Ovary (tissue), 9 donors: ENCODE results near the gene NHERF1. TPM values are rescaled to one million over a fixed set of nuclear protein-coding genes. Genes with fewer than 3 reads are reported as not detected.

Experiments used
- DNase-seq, 5 donors: peaks; one replicate each; pipeline ENCODE4 v3.0.0-alpha.2; 2019 to 2020
- H3K27ac ChIP-seq, 2 donors: fragments of 200-600 bp; one replicate each; pipeline versions ENCODE4 v1.5.1 to v1.8.0; 2019 to 2022
- H3K27me3 ChIP-seq: fragments of 200-600 bp; one replicate; pipeline ENCODE4 v1.8.0; 2022
- H3K36me3 ChIP-seq: fragments of 200-600 bp; sonication (generic); one replicate; pipeline ENCODE4 v1.5.1; 2019
- H3K4me1 ChIP-seq: one replicate; pipeline ENCODE4 v1.8.1; 2013; ENCODE audit warnings: mild to moderate bottlenecking, moderate library complexity; ENCODE audit not compliant: insufficient read depth
- H3K4me3 ChIP-seq: fragments of 200-600 bp; sonication (generic); one replicate; pipeline ENCODE4 v1.5.1; 2017
- H3K9me3 ChIP-seq, 2 donors: fragments of 200-600 bp in 1 of 2; sonication (generic) in 1 of 2; one replicate each; pipeline versions ENCODE4 v1.5.1 to v1.8.1; 2013 to 2019; ENCODE audit warnings: mild to moderate bottlenecking in 1 of 2, moderate library complexity in 1 of 2
- CTCF ChIP-seq, 3 donors: fragments of 450-650 bp in 2 of 3; fragments of 200-600 bp in 1 of 3; IDR thresholded peaks; one replicate each; pipeline versions ENCODE4 v1.5.1 to v1.8.0; 2016 to 2022; ENCODE audit warnings: antibody characterized with exemption in 3 of 3, mild to moderate bottlenecking in 1 of 3
- EP300 ChIP-seq: sonication (generic); formaldehyde crosslinking; IDR thresholded peaks from one replicate; pipeline ENCODE4 v1.6.1; 2017; ENCODE audit warnings: antibody characterized with exemption
- POLR2A ChIP-seq: fragments of 450-650 bp; IDR thresholded peaks from one replicate; pipeline ENCODE4 v1.6.1; 2017; ENCODE audit warnings: antibody characterized with exemption, mild to moderate bottlenecking, moderate library complexity
- WGBS, 3 donors: extraction: QIAGEN DNeasy Blood & Tissue Kit in 1 of 3; methylation state at CpG; one replicate each; pipeline versions ENCODE4 v1.1.5 to v1.1.7; 2013 to 2017; 5-methylcytosine and 5-hydroxymethylcytosine counted together
- intact Hi-C, 4 donors: fragments of 100-400 bp; cut with DNase I; formaldehyde crosslinking; loops; one replicate each; pipeline versions ENCODE4 v1.11.0 to v1.15.1; 2022 to 2023
- polyA plus RNA-seq, 2 donors: library from polyadenylated mRNA; stranded (reverse); fragments of 200-250 nt in 1 of 2; fragments of 350-450 nt in 1 of 2; fragmentation: Illumina TruSeq in 1 of 2; extraction: RNeasy Lipid Tissue Mini Kit (QIAGEN cat#74804) in 1 of 2; gene quantifications; one replicate each; pipeline ENCODE4 v1.2.3, GENCODE V29; 2013 to 2014
- total RNA-seq, 7 donors: library from RNA; depleted of rRNA in 2 of 7; stranded (reverse); fragments of >200 nt in 2 of 7; fragmentation: NEBNext Ultra II Directional in 3 of 7; extraction: Animal tissue kit (Norgen Biotek cat#: 25700) in 3 of 7; gene quantifications; one replicate each; pipeline versions ENCODE4 v1.1.0 to v1.2.4, GENCODE V29; 2016 to 2023
- donor health status: DM: no; HTN: no; CAD: no; lungs with moderate emphysema.
- donor health status: DM: no; HTN: no; CAD: no.
- donor health status: Bipolar disorder and iron deficiency.
- donor health status: DM: yes; HTN: yes; CAD: no.
- donor health status: DM: no; HTN: no; CAD: no.
- donor health status: DM: yes; HTN: yes; CAD: no.

The NHERF1 gene
- total and polyA plus RNA-seq, 9 donors: 12.1 to 101 (median 21.0) TPM

- H3K36me3 ChIP-seq: no peaks in the 10 kb centered on the region
- no peaks in the 10 kb centered on the region for H3K27me3 ChIP-seq
- no peaks in the 10 kb centered on the region for H3K4me1 ChIP-seq
- WGBS, 3 donors: 77 to 82% (median 81%) methylated on average over 5 of the region's 5 CpGs
- TF ChIP-seq CTCF (IDR thresholded peaks at IDR 0.05): no peak
- no peak for TF ChIP-seq POLR2A
- TF ChIP-seq EP300: no peak
- no peaks in the 10 kb centered on the region for H3K9me3 ChIP-seq
- intact Hi-C loops: no loop called here
- no peak overlapping the region for H3K4me3 ChIP-seq
- DNase-seq: no peak
- no peak overlapping the region for H3K27ac ChIP-seq
These were observed 35.8 kb downstream of the NHERF1 start for GRCh38 chr17:74784125-74784810.

- Histone ChIP-seq H3K4me1 (no peaks in the 10 kb centered on the region), H3K4me3 (no peak overlapping the region), H3K36me3 (no peaks in the 10 kb centered on the region), H3K27me3 (no peaks in the 10 kb centered on the region), H3K27ac (no peak overlapping the region), H3K9me3 (no peaks in the 10 kb centered on the region)
- TF ChIP-seq CTCF (IDR thresholded peaks at IDR 0.05) (no peak), EP300 (no peak), POLR2A (no peak)
- 78 to 85% (median 82%) methylated on average over 21 of the region's 21 CpGs for WGBS, 3 donors
- DNase-seq: no peak
- intact Hi-C loops: no loop called here
These were observed 36.9 kb downstream of the NHERF1 start for GRCh38 chr17:74785096-74785980.

GRCh38 chr17:74785981-74786360 is 37.5 kb downstream of the NHERF1 start:
- Histone ChIP-seq H3K36me3 (no peaks in the 10 kb centered on the region), H3K4me1 (no peaks in the 10 kb centered on the region)

More at GRCh38 chr17:74785981-74786360, 37.5 kb downstream of the NHERF1 start:
- no peak overlapping the region for H3K4me3 ChIP-seq
- no peaks in the 10 kb centered on the region for H3K9me3 ChIP-seq
- WGBS, 3 donors: 86 to 90% (median 89%) methylated on average over 9 of the region's 9 CpGs
- no peak for TF ChIP-seq CTCF (IDR thresholded peaks at IDR 0.05)
- TF ChIP-seq POLR2A: no peak
- no peak for TF ChIP-seq EP300
- intact Hi-C loops: no loop called here
- H3K27me3 ChIP-seq: no peaks in the 10 kb centered on the region
- no peak overlapping the region for H3K27ac ChIP-seq
- no peak for DNase-seq
